Heart left ventricle (tissue), 16 donors: ENCODE data around the gene RRP8. TPM values are rescaled to one million over a fixed set of nuclear protein-coding genes. Genes with fewer than 3 reads are reported as not detected.
A peak's percentile ranks its signal among the peaks of the same experiment; 100 is the strongest.

Source experiments
- ATAC-seq, 4 donors: fragments of 200-7000 bp; cut with Tn5 transposase; one replicate each; pipeline ENCODE4 v1.9.1; 2020 to 2022; ENCODE audit warnings: moderate library complexity in 4 of 4, mild to moderate bottlenecking in 3 of 4, moderate number of reproducible peaks in 1 of 4
- DNase-seq, 5 donors: peaks; one replicate each; pipeline ENCODE4 v3.0.0-alpha.2; 2020
- H3K27ac ChIP-seq, 12 donors: fragments of 200-600 bp; sonication (generic) in 4 of 12; one replicate each; pipeline versions ENCODE4 v1.5.0 to v1.8.0; 2016 to 2022; ENCODE audit warnings: mild to moderate bottlenecking in 2 of 12
- H3K27me3 ChIP-seq, 9 donors: fragments of 200-600 bp; sonication (generic) in 2 of 9; one replicate each; pipeline versions ENCODE4 v1.5.1 to v1.8.0; 2016 to 2022; ENCODE audit warnings: mild to moderate bottlenecking in 3 of 9
- H3K36me3 ChIP-seq, 9 donors: fragments of 200-600 bp; sonication (generic) in 2 of 9; one replicate each; pipeline versions ENCODE4 v1.5.0 to v1.8.0; 2018 to 2022; ENCODE audit warnings: mild to moderate bottlenecking in 2 of 9
- H3K4me1 ChIP-seq, 12 donors: fragments of 200-600 bp; sonication (generic) in 4 of 12; one replicate each; pipeline versions ENCODE4 v1.5.0 to v1.8.0; 2016 to 2022; ENCODE audit warnings: mild to moderate bottlenecking in 3 of 12
- H3K4me3 ChIP-seq, 12 donors: fragments of 200-600 bp; sonication (generic) in 4 of 12; one replicate each; pipeline versions ENCODE4 v1.5.0 to v1.8.0; 2017 to 2022; ENCODE audit warnings: mild to moderate bottlenecking in 9 of 12, moderate library complexity in 4 of 12
- H3K9me3 ChIP-seq, 12 donors: fragments of 200-600 bp; sonication (generic) in 4 of 12; one replicate each; pipeline versions ENCODE4 v1.5.0 to v1.8.0; 2016 to 2022; ENCODE audit warnings: mild to moderate bottlenecking in 1 of 12
- CTCF ChIP-seq, 12 donors: fragments of 200-600 bp; sonication (generic) in 4 of 12; IDR thresholded peaks; one replicate each; pipeline versions ENCODE4 v1.5.0 to v1.8.0; 2018 to 2022; ENCODE audit warnings: antibody characterized with exemption in 12 of 12, mild to moderate bottlenecking in 5 of 12
- POLR2A ChIP-seq, 2 donors: fragments of 450-650 bp; IDR thresholded peaks; one replicate each; pipeline ENCODE4 v1.6.1; 2017; ENCODE audit warnings: antibody characterized with exemption in 2 of 2, mild to moderate bottlenecking in 2 of 2, moderate library complexity in 2 of 2
- WGBS, 4 donors: extraction: QIAGEN DNeasy Blood & Tissue Kit in 2 of 4; methylation state at CpG; one replicate each; pipeline versions ENCODE4 v1.1.5 to v1.1.7; 2013 to 2018; 5-methylcytosine and 5-hydroxymethylcytosine counted together
- intact Hi-C, 10 donors: fragments of 100-400 bp; cut with DNase I; formaldehyde crosslinking; loops; one replicate each; pipeline versions ENCODE4 v1.11.1 to v1.14.2; 2022
- polyA plus RNA-seq, 2 donors: library from polyadenylated mRNA; stranded (reverse); fragments of 200-250 nt; gene quantifications; one replicate each; pipeline ENCODE4 v1.2.3, GENCODE V29; 2013
- total RNA-seq, 9 donors: library from RNA; depleted of rRNA in 2 of 9; stranded (reverse); fragments of >200 nt in 2 of 9; fragmentation: NEBNext Ultra II Directional in 3 of 9; extraction: Animal tissue kit (Norgen Biotek cat#: 25700) in 3 of 9; gene quantifications; one replicate each; pipeline versions ENCODE4 v1.1.0 to v1.2.4, GENCODE V29; 2016 to 2023
- donor health status: ischemic (EF 13 %, LVEDD 7.1; RV severe dilation, severe dysfunction).
- donor health status: healthy with polysubstance abuse.
- donor health status: DM: no; HTN: yes; CAD: no.
- donor health status: DM: no; HTN: no; CAD: no.
- donor health status: ischemic (EF 25% LVEDD 6.9; RV normal size, moderate dysfunction).
- donor health status: ischemic (EF 25% LVEDD 5.7; RV mildly dilated, moderate dysfunction).
- donor health status: healthy.
- donor health status: DM: yes; HTN: yes; CAD: no.
- donor health status: ischemic (EF 35%, LVEDD 5.7; RV mildly dilated, moderate dysfunction).
- donor health status: nonischemic (EF 11% LVEDD 7.7; RV severe dilation, severe dysfunction).
- donor health status: DM: yes; HTN: yes; CAD: no.
- donor health status: PGD.
- donor health status: ischemic (EF 29% LVEDD 5.4; RV normal size, mild dysfunction).
- donor health status: nonischemic (EF 23%, LVEDD 6.1; RV moderate dilation, normal function).

The RRP8 gene
- total and polyA plus RNA-seq, 11 donors: 11.2 to 23.5 (median 17.4) TPM

- H3K4me1 ChIP-seq: peaks cover 0 to 58% (median 48%) of the 10 kb centered on the region in 12 donors
- H3K36me3 ChIP-seq: peaks cover 0 to 53% (median 42%) of the 10 kb centered on the region in 9 donors
- DNase-seq (peak in 3 of 5 donors; percentile 63 to 80 (median 68)), ATAC-seq (peak; percentile 38 to 68 (median 50))
- H3K27me3 ChIP-seq: no peaks in the 10 kb centered on the region
- H3K4me3 ChIP-seq: no peak overlapping the region
- H3K27ac ChIP-seq: peak overlapping the region in 1 of 12 donors; percentile 20
- TF ChIP-seq CTCF (IDR thresholded peaks at IDR 0.05) (no peak), POLR2A (IDR thresholded peaks at IDR 0.05) (no peak)
- 70 to 81% (median 75%) methylated on average over 16 of the region's 16 CpGs for WGBS, 4 donors
- H3K9me3 ChIP-seq: no peaks in the 10 kb centered on the region
- intact Hi-C loops: loop anchor here in 1 of 10 donors (2.0 kb wide), 1 partner anchor 49 kb away; the partner anchor contains the start of gene MRPL17
Measured at GRCh38 chr11:6633422-6634408, 30.3 kb upstream of the RRP8 start.

- no peaks in the 10 kb centered on the region for H3K27me3 ChIP-seq
- DNase-seq (no peak), ATAC-seq (no peak)
- WGBS, 4 donors: 92 to 96% (median 94%) methylated on average over 20 to 29 of the region's 29 CpGs
- H3K9me3 ChIP-seq: no peaks in the 10 kb centered on the region
- intact Hi-C loops: no loop called here
- TF ChIP-seq CTCF (IDR thresholded peaks at IDR 0.05) (no peak), POLR2A (IDR thresholded peaks at IDR 0.05) (no peak)
- H3K4me1 ChIP-seq: peaks cover 0 to 50% (median 37%) of the 10 kb centered on the region in 12 donors
- H3K36me3 ChIP-seq: peaks cover 0 to 66% (median 45%) of the 10 kb centered on the region in 9 donors
- no peak overlapping the region for H3K4me3 ChIP-seq
- no peak overlapping the region for H3K27ac ChIP-seq
Measured at GRCh38 chr11:6632116-6633073, 29.0 kb upstream of the RRP8 start.

- intact Hi-C loops: no loop called here
- WGBS, 4 donors: 87 to 91% (median 89%) methylated on average over 10 to 11 of the region's 11 CpGs
Measured at GRCh38 chr11:6631361-6631890, 28.0 kb upstream of the RRP8 start.

More at GRCh38 chr11:6631361-6631890, 28.0 kb upstream of the RRP8 start:
- Histone ChIP-seq H3K9me3 (no peaks in the 10 kb centered on the region), H3K36me3 (peaks cover 0 to 75% (median 55%) of the 10 kb centered on the region in 9 donors), H3K27ac (no peak overlapping the region), H3K4me1 (peaks cover 0 to 46% (median 28%) of the 10 kb centered on the region in 12 donors), H3K4me3 (no peak overlapping the region), H3K27me3 (no peaks in the 10 kb centered on the region)
- DNase-seq: no peak
- TF ChIP-seq CTCF (IDR thresholded peaks at IDR 0.05): no peak
- TF ChIP-seq POLR2A (IDR thresholded peaks at IDR 0.05): no peak
- ATAC-seq: no peak
